Esophagus squamous epithelium (tissue), 4 donors: ENCODE data around the gene SPACA6.

Experiments
- POLR2A ChIP-seq, 4 donors: fragments of 450-650 bp; IDR thresholded peaks; one replicate each; pipeline ENCODE4 v1.6.1; 2017; ENCODE audit warnings: antibody characterized with exemption in 4 of 4, mild to moderate bottlenecking in 4 of 4, moderate library complexity in 3 of 4
- TF ChIP-seq, protein P1 (sequence below), 6 experiments: fragments of 450-650 bp in 4 of 6; fragments of 200-600 bp in 2 of 6; sonication (generic) in 2 of 6; IDR thresholded peaks; one replicate each; pipeline ENCODE4 v1.5.1; 2016 to 2019; ENCODE audit warnings: antibody characterized with exemption in 6 of 6, mild to moderate bottlenecking in 4 of 6, moderate library complexity in 4 of 6

GRCh38 chr19:51651216-51651846, 41.8 kb upstream of the SPACA6 start:
- TF ChIP-seq, protein P1, sequence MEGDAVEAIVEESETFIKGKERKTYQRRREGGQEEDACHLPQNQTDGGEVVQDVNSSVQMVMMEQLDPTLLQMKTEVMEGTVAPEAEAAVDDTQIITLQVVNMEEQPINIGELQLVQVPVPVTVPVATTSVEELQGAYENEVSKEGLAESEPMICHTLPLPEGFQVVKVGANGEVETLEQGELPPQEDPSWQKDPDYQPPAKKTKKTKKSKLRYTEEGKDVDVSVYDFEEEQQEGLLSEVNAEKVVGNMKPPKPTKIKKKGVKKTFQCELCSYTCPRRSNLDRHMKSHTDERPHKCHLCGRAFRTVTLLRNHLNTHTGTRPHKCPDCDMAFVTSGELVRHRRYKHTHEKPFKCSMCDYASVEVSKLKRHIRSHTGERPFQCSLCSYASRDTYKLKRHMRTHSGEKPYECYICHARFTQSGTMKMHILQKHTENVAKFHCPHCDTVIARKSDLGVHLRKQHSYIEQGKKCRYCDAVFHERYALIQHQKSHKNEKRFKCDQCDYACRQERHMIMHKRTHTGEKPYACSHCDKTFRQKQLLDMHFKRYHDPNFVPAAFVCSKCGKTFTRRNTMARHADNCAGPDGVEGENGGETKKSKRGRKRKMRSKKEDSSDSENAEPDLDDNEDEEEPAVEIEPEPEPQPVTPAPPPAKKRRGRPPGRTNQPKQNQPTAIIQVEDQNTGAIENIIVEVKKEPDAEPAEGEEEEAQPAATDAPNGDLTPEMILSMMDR (IDR thresholded peaks at IDR 0.05) = no peak
- TF ChIP-seq POLR2A (IDR thresholded peaks at IDR 0.05) = no peak
